A172 (cell line): ENCODE results near the gene PEMT. TPM values are rescaled to one million over a fixed set of nuclear protein-coding genes. Genes with fewer than 3 reads are reported as not detected.

Source experiments
- DNase-seq: peaks from one replicate; pipeline ENCODE4 v3.0.0-alpha.2; 2015; ENCODE audit warnings: low spot score
- total RNA-seq: library from RNA; depleted of rRNA; stranded (reverse); fragments of >200 nt; shearing (Covaris generic); gene quantifications from 2 replicates; pipeline ENCODE4 v1.2.3, GENCODE V29; 2014

Gene PEMT
- total RNA-seq, 1 experiment from 2014 or later: 44.0 TPM

GRCh38 chr17:17553217-17554195 lies 38.0 kb downstream of the PEMT start:
- DNase-seq: no peak

DNA sequence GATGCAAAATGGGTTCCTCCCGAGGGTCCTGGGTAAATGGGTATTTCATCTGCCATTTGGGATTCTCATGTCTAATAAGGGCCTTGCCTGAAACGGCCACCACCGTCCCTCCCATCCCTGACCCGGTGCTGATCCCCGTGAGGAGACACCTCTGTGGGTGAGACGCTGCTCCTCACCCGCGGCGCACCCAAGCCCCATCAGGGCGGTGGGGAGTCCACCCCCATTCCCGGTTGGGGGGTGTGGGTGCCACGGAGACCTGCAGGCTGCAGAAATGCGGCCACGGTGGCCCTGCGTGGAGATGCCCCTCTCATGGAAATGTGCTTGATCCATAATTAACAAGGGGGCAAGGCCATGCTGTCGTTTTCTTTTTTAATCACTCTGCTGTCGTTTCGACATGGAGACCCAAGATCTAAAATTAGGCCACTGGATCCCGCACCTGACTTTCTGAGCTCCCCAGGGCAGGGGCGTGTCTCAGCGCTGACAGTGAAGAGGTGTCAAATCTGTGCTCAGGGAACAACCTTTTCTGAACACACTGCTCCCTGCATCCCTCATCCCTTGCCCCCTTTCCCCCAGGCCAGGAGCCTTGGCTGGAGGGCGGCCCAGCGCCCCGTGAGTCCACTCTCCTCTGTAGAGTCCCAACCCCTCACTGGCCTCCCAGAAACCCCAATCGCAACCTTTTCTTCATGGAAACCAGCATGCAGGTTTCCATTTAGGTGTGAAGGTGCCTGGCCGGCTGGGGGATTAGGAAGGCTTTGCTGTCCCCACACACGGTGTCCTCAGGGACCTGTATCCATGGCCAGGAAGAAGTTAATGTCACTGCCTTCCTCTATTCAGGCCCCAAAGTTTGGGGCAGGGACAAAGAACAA lies 38.9 kb downstream of the PEMT start:
- DNase-seq: no peak

GRCh38 chr17:17551361-17551760 lies 40.1 kb downstream of the PEMT start:
- no peak for DNase-seq

DNA sequence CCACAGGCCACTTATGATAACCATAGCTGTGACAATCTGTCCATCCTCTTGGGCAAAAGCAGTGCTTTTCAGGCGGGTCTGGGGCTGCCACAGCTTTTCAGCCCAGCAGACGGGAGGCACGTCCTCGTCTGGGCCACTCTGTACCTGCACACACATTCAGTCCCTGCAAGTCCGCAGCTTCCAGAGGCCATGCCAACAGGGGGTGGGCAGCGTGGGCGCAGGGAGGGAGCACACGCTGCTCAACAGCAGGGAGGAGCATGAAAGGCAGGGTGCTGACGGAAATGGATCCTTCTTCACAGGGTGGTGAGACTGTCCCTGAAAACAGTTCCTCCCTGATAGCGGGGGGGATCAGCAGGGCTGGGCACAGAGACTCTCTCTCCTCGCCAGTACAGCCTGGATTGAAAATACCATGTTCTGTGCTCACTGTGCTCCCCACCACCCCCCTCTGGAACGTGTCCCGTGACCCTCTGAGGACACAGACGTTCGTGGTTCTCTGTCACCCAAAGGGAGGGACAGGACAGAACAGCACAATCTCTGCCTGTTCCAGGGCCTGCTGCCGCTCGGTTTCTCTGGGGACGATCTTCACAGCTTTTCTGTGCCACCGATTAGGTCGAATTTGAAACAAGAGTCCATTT lies 41.7 kb downstream of the PEMT start:
- no peak for DNase-seq

- DNase-seq: no peak
Observed at GRCh38 chr17:17548044-17548443, 43.5 kb downstream of the PEMT start.

DNA sequence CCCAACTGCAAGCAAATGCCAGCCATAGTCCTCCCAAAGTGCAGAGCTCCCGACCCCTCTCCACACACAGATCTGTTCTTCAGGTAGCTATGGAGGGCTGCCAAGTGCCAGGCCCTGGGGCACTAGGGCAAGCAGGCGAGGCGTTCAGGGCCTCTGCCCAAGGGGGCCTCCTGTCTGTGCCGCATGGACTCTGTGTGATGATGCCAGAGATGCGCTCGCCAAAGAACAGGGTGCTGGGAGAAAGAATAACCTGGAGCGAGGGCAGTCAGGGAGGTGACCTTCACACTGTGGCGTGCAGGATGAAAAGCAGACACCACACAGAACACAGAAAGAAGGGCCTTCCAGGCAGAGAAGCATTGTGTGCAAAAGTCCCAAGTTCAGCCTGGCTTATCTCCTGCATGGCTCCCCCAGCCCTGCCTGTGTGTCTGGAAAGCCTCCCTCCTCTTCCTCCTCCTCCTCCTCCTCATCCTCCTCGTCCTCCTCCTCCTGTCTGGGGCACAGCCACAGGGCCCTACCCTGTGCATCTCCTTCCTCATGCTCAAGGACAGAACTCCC lies 44.2 kb downstream of the PEMT start:
- DNase-seq: no peak

- no peak for DNase-seq
Observed at GRCh38 chr17:17546399-17547185, 44.9 kb downstream of the PEMT start.

DNA sequence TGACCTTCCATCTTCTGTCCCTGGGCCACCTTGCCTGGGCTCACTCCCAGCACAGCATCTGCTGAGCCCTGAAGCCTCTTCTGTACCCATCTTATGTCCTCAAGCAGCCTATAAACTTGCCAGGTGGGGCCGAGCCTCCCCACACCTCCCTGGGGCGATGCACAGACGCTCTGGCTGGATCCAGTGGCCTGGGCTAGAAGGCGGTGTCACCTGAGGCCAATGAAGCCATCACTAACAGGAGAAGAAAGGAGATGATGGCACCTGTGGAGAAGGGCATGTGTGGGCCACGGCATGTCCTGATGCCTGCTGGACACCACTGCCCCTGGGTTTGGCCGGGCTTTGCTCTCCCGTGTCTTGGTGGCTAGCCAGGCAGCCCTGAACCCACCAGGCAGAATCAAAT lies 45.5 kb downstream of the PEMT start:
- no peak for DNase-seq

DNA sequence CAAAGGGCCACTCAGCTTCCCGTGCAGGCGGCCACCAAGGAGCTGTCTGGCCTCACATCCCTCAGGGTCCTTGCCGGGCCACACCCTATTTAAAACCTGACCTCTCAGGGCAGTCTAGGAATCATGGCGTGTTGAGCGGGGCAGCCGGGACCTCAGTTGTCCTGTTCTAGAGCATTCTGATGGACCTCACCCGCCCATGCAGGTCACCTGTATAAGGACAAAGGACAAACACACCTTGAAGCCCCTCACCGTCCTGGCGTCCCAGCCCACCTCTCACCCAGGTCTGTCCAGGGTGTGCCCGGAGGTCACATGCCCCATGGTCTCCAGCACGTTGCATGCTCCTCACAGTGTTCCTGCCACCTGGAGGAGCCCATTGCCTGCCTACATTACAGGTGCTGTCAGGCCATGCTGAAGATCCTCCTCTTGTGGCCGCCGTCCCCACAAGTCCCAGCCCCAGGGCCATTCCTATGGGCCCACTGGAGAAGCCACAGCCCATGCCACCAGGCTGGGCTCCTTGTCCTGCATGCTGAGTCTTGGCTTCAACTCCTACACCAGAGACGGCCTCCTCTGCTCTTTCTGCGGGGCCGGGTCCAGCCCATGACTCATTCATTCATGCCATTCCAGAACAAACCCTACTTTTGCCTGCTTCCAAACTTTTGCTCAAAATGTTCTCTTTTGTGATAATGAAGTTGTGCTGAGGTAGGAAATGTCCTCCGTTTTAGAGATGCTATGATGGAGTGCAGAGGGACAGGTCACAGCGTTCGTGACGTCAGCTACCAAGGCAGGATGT lies 46.3 kb downstream of the PEMT start:
- DNase-seq: no peak

GRCh38 chr17:17542906-17543635 lies 48.4 kb downstream of the PEMT start:
- DNase-seq: no peak

GRCh38 chr17:17541640-17542001 lies 49.9 kb downstream of the PEMT start:
- no peak for DNase-seq

- DNase-seq: no peak
Observed at GRCh38 chr17:17540935-17541639, 50.4 kb downstream of the PEMT start.

DNA sequence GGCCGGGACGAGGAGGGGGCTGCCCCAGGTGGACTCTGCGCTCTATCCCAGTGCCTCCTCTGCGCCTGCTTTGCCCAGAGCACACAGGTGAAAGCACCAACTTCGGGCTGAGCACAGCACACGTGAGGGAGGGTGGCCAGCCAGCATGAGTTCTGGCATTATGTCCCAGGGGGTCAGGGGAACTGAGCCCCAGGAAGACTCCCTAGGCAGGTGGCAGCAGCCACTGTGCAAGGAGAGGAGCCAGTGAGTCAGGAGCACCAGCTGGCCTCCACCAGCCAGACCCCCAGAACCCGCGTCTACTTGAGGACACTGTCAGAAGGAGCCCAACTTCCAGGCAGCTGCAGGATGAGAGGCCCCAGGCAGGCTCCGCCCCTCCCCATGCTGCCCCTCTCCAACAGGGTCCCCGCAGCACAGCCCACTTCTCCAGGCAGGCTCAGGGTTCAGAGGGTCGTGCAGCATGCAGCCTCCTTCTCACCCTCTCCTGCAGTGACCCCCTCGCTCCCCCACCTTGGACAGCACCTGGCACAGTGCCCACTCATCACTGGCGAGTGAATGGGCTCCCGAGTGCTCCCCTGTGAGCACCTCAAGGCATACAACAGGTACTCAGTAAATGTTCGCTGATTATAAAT lies 51.1 kb downstream of the PEMT start:
- no peak for DNase-seq

DNA sequence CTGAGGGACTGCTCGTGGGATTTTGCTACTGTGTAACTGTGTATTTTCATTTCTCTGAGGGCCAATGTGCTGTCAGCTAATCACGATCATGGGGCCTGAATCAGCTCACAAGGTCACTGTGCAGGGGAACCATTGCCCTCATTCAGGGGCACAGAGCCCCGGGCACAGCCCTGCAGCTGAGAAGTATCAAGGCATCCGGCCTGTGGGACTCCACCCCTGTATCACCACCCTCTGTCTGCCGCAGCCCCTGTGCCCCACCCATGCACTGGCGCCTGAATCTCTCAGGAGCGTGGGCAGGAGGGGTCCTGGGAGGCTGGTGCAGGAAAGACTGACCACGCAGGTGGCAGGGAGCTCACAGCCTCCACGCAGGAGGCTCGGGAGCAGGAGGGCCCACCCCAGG lies 51.9 kb downstream of the PEMT start:
- DNase-seq: no peak

DNA sequence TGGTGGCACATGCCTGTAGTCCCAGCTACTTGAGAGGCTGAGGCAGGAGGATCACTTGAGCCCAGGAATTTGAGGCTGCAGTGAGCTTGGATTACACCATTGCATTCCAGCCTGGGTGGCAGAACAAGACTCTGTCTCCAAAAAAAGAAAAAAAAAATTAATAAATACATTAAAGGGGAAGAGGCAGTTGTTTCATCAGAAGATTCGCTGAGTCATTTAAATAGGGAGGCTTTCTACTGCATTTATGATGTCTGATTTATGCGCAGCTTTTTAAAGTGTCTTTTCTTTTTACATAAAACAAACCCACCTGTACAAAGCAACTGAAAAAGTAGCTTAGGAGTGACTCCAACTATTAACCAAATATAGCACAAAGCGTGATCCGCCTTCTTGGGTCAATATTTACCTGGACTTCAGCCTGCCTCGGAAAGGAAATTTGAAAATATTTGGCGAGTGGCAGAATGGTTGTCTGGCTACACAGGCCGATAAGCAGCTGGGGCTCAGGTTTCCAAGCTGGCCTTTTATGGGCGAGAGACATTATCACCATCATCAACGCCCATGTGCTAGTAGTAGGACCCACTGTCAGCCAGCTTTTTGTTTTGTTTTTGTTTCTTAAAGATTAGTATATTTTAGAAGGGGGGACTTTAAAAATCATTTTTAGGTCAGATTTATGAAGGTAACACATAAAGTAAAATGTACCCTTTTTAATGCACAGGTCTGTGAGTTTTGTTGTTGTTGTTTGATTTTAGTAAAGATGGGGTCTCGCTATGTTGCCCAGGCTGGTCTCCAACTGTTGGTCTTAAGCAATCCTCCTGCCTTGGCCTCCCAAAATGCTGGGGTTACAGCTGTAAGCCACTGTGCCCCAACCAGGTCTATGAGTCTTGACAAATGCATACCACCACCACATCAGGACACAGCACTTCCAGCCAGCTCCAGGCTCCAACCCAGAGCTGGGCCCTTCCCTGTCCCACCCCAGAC lies 52.8 kb downstream of the PEMT start:
- DNase-seq: no peak

- DNase-seq: no peak
Observed at GRCh38 chr17:17537311-17538099, 54.0 kb downstream of the PEMT start.
